Measurements from ENCODE around the gene MRPS7. TPM values are rescaled to one million over a fixed set of nuclear protein-coding genes. Genes with fewer than 3 reads are reported as not detected.

The MRPS7 gene
- total and polyA plus RNA-seq, 4 donors = 47.9 to 73.5 (median 70.7) TPM

DNA sequence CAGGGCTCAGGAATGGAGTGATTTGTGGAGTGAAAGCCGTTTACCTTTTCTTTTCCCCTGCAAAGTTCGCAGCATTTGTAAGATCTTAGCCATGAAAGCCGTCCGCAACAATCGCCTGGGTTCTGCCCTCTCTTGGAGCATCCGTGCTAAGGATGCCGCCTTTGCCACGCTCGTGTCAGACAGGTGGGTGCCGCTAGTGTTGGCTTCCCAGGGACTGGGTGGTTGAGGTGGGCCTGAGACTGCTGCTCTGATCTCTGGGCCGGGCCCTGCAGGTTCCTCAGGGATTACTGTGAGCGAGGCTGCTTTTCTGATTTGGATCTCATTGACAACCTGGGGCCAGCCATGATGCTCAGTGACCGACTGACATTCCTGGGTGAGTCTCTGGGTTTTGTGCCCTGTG is 28.9 kb upstream of the MRPS7 start:
- Histone ChIP-seq H3K36me3 (ENCODE audit: control insufficient read depth, insufficient read depth, low read length) (peaks cover 77% of the 10 kb centered on the region), H3K27ac (ENCODE audit: low read depth, low read length) (no peak overlapping the region), H3K4me1 (ENCODE audit: control insufficient read depth, insufficient read depth, low read length) (peaks cover 2% of the 10 kb centered on the region), H3K9me3 (ENCODE audit: control insufficient read depth, insufficient read depth, low read length) (no peaks in the 10 kb centered on the region), H3K4me3 (ENCODE audit: low read depth, low read length) (no peak overlapping the region), H3K27me3 (ENCODE audit: control insufficient read depth, insufficient read depth, low read length) (no peaks in the 10 kb centered on the region)
- 96% methylated on average over 10 of the region's 13 CpGs for WGBS (ENCODE audit: insufficient coverage)
- no peak for DNase-seq (ENCODE audit: low read depth in 4 of 6, low spot score in 6 of 6)

DNA sequence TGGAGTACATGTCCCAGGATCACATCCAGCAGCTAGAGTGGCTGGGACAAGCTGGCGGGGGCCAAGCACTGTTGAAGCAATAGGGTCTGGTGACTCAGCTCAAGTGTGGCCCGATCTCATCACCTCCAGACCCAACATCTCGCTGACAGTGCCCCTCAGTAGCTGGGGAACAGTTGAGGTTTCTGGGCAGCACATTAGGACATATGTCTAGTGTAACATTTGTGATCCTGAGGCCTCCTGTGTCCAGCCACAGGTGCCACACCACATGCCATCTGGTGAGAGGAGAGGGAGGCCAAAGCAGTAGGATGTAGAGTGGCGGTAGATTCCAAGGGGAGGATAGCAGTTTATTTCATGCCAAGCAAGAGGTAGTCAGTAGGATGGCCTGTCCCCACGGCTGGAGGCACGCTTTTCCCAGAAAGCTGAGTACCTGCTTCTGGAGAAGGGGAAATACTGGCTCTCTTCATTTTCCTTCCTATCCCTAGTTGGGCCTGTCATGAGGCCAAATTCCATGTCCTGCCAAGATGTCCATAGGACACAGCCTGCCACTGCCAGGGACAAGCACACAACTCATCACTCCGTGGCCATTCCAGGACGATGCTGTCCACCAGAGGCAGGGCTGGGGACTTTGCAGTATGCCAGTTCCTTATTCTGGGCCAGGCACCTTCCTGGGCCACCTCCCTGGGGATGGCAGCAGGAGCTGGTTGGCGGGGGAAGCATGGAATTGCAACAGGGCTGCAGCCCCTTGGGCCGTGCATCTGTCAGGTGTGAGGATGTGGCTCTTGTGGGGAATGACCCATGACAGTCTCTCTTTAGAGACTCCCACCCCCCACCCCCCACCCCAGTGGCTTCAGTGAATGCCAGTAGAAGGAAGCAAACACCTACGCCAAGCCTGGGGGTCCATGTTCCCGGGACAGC is 24.3 kb upstream of the MRPS7 start:
- WGBS (ENCODE audit: insufficient coverage) = 95% methylated on average over 9 of the region's 12 CpGs
- no peak overlapping the region for H3K27ac ChIP-seq (ENCODE audit: low read depth, low read length)
- DNase-seq (ENCODE audit: low read depth in 4 of 6, low spot score in 6 of 6) = no peak

DNA sequence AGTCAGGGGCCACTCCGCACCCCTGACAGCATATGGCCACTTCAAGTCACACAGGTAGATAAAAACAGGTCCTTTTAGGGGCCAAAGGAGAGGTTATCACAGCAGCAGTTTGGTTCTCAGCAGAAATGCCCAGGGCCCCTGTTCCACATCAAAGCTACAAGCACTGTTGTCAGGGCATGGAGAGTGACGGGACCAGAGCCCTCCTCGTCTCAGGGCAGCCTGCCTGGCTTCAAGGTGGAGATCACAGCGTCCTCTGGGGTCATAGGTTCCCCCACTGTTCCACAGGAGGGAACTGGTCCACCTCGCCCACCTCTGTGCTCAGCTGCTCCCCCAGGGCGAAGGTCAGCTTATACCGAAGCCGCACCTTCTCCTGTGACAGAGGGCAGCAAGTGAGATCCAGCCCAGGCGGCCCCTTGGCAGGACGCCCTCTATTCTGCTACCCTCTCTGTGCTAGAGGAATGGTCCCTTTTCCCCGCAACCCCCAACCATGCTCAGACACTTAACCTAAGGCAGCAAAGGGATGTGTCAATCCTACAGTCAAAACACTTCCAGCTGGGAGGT is 23.6 kb upstream of the MRPS7 start:
- no peak for DNase-seq (ENCODE audit: low read depth in 4 of 6, low spot score in 6 of 6)
- H3K36me3 ChIP-seq (ENCODE audit: control insufficient read depth, insufficient read depth, low read length) = peaks cover 85% of the 10 kb centered on the region
- no peak overlapping the region for H3K4me3 ChIP-seq (ENCODE audit: low read depth, low read length)
- no peaks in the 10 kb centered on the region for H3K9me3 ChIP-seq (ENCODE audit: control insufficient read depth, insufficient read depth, low read length)
- H3K27me3 ChIP-seq (ENCODE audit: control insufficient read depth, insufficient read depth, low read length) = no peaks in the 10 kb centered on the region
- H3K27ac ChIP-seq (ENCODE audit: low read depth, low read length) = no peak overlapping the region
- 87% methylated on average over 10 of the region's 11 CpGs for WGBS (ENCODE audit: insufficient coverage)
- H3K4me1 ChIP-seq (ENCODE audit: control insufficient read depth, insufficient read depth, low read length) = peaks cover 8% of the 10 kb centered on the region

More for the DNA sequence above, 24.3 kb upstream of the MRPS7 start:
- peaks cover 84% of the 10 kb centered on the region for H3K36me3 ChIP-seq (ENCODE audit: control insufficient read depth, insufficient read depth, low read length)
- H3K4me1 ChIP-seq (ENCODE audit: control insufficient read depth, insufficient read depth, low read length) = peaks cover 8% of the 10 kb centered on the region
- H3K4me3 ChIP-seq (ENCODE audit: low read depth, low read length) = no peak overlapping the region
- no peaks in the 10 kb centered on the region for H3K27me3 ChIP-seq (ENCODE audit: control insufficient read depth, insufficient read depth, low read length)
- H3K9me3 ChIP-seq (ENCODE audit: control insufficient read depth, insufficient read depth, low read length) = no peaks in the 10 kb centered on the region

DNA sequence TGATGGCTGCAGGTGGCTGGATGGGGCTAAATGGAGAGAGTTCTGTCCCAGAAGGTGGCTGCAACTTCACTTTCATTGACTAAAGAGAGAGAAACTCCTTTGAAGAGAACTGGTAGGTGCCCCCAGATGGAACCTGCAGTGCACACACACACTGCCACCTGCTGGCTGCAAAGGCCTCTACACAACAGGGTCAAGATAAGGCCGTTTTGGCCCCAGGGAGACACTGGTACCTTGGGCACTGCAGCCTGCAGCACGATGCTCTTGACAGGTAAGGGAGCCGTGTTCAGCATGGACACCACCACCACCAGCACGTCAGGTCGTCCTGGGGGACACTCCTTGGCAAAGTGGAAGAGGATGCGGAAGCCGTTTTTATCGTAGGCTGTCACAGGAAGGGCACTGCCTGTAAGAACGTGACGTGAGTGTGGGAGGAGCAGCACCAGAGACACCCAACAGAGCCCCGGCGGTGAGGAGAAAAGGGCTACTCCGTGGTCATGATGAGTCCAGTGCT is 22.9 kb upstream of the MRPS7 start:
- Histone ChIP-seq H3K27me3 (ENCODE audit: control insufficient read depth, insufficient read depth, low read length) (no peaks in the 10 kb centered on the region), H3K4me1 (ENCODE audit: control insufficient read depth, insufficient read depth, low read length) (peaks cover 8% of the 10 kb centered on the region), H3K9me3 (ENCODE audit: control insufficient read depth, insufficient read depth, low read length) (no peaks in the 10 kb centered on the region), H3K36me3 (ENCODE audit: control insufficient read depth, insufficient read depth, low read length) (peaks cover 86% of the 10 kb centered on the region), H3K27ac (ENCODE audit: low read depth, low read length) (no peak overlapping the region), H3K4me3 (ENCODE audit: low read depth, low read length) (no peak overlapping the region)
- DNase-seq (ENCODE audit: low read depth in 4 of 6, low spot score in 6 of 6) = peak in 3 of 6 donors; percentile 12 to 70 (median 66)
- 73% methylated on average over 12 of the region's 13 CpGs for WGBS (ENCODE audit: insufficient coverage)

DNA sequence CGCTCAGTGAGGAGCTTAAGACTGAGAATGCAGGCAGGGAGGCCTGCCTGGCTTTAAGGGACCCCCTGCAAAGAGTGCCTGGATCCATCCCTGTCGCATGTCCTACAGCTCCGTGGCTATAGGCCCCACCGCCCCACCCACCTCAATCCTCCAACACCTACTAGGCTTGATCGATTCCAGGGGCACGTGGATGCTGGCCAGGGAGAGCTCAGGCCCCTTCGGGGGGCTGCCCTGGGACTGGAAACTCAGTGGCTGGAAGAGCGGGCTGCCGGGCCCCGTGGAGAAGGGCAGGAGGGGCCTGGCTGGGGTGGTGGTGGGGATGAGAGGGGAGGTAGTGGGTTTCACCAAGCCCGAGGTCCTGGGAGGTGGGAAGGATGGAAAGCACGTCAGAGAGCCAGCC is 22.5 kb upstream of the MRPS7 start:
- Histone ChIP-seq H3K36me3 (ENCODE audit: control insufficient read depth, insufficient read depth, low read length) (peaks cover 90% of the 10 kb centered on the region), H3K27ac (ENCODE audit: low read depth, low read length) (no peak overlapping the region), H3K4me1 (ENCODE audit: control insufficient read depth, insufficient read depth, low read length) (peaks cover 8% of the 10 kb centered on the region), H3K27me3 (ENCODE audit: control insufficient read depth, insufficient read depth, low read length) (no peaks in the 10 kb centered on the region), H3K9me3 (ENCODE audit: control insufficient read depth, insufficient read depth, low read length) (no peaks in the 10 kb centered on the region), H3K4me3 (ENCODE audit: low read depth, low read length) (no peak overlapping the region)
- DNase-seq (ENCODE audit: low read depth in 4 of 6, low spot score in 6 of 6) = no peak
- WGBS (ENCODE audit: insufficient coverage) = 92% methylated on average over 6 of the region's 12 CpGs

DNA sequence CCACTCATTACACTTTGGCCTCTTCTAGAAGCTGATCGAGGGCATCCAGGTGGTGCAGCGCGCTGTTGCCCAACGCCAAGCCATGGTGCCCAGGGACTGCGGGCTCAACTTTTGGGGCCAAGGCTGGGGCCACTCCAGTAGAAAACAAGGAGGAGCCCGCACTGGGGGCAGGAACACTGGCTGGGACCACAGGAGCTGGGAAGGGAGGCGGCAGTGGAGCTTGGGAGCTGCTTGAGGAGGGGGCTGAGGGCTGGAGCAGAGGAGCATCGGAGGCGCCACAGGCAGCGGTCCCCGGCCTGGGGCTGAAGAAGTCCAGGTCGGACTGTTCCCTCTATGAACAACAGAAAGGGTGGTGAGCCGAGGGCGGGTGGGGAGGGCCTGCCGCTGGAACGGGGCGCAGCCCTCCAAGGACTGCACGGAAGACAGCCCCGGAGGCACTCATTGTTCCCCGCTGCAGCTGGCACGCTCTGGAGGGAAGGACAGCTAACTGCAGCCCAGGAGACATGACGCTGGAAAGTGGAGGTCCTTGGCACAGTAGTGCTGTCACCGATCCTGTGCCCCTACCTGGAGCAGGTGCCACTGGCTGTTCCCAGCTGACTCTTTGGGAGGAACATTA is 21.8 kb upstream of the MRPS7 start:
- no peak overlapping the region for H3K4me3 ChIP-seq (ENCODE audit: low read depth, low read length)
- no peak overlapping the region for H3K27ac ChIP-seq (ENCODE audit: low read depth, low read length)

DNA sequence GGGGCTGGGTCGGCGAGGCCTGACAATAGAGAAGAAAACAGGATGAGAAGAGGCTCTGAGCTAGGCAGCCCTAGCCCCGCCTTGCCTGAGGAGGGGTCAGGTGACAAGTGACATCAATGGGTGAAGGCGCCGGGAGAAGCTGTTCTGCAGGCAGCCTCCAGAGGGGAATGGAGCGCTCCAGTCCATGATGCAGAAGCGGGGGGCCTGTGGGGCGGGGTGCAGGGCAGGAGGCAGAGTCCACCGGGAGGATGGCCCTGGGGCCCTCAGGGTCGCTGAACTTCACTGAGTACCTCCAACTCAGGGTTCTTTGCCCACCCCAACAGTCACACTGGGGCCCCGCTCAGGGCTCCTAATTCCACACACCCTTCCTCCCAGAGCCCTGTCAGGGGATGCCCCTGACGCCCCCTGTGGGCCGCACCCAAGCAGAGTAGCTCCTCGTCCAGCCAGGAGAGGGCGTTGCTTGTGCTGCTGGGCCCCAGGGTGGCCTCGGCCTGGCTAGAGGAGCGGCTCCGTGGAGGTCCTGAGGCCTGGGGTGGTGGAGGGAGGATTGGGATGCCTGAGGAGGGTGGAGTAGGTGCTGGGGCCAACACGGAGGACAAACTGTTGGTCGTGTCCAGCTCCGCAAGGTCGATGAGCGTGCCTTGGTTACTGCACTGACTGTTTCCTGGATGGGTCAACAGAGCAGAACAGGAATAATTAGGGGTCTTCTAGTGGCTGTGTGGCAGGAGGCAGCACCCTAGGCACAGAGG is 21.1 kb upstream of the MRPS7 start:
- peaks cover 92% of the 10 kb centered on the region for H3K36me3 ChIP-seq (ENCODE audit: control insufficient read depth, insufficient read depth, low read length)
- no peak overlapping the region for H3K27ac ChIP-seq (ENCODE audit: low read depth, low read length)
- peaks cover 8% of the 10 kb centered on the region for H3K4me1 ChIP-seq (ENCODE audit: control insufficient read depth, insufficient read depth, low read length)
- no peak overlapping the region for H3K4me3 ChIP-seq (ENCODE audit: low read depth, low read length)
- peak in 1 of 6 donors; percentile 16 for DNase-seq (ENCODE audit: low read depth in 4 of 6, low spot score in 6 of 6)
- no peaks in the 10 kb centered on the region for H3K27me3 ChIP-seq (ENCODE audit: control insufficient read depth, insufficient read depth, low read length)
- 55% methylated on average over 21 of the region's 23 CpGs for WGBS (ENCODE audit: insufficient coverage)
- H3K9me3 ChIP-seq (ENCODE audit: control insufficient read depth, insufficient read depth, low read length) = no peaks in the 10 kb centered on the region

More for the DNA sequence above, 21.8 kb upstream of the MRPS7 start:
- Histone ChIP-seq H3K4me1 (ENCODE audit: control insufficient read depth, insufficient read depth, low read length) (peaks cover 8% of the 10 kb centered on the region), H3K27me3 (ENCODE audit: control insufficient read depth, insufficient read depth, low read length) (no peaks in the 10 kb centered on the region), H3K9me3 (ENCODE audit: control insufficient read depth, insufficient read depth, low read length) (no peaks in the 10 kb centered on the region), H3K36me3 (ENCODE audit: control insufficient read depth, insufficient read depth, low read length) (peaks cover 90% of the 10 kb centered on the region)
- DNase-seq (ENCODE audit: low read depth in 4 of 6, low spot score in 6 of 6) = no peak
- 83% methylated on average over 23 of the region's 23 CpGs for WGBS (ENCODE audit: insufficient coverage)

DNA sequence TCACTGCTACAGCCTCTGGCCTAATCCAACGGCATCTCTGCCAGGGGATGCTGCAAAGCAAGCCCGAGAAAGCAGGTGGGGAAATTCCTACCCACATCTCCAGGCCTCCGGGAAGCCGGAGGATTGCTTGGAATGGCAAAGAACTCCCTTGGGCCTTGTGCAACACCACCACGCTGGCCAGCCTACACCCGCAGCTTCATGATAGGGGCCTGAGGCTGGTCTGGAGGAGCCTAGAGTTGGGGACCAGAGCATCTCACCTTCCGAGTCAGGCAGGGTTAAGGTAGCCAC is 20.6 kb upstream of the MRPS7 start:
- H3K9me3 ChIP-seq (ENCODE audit: control insufficient read depth, insufficient read depth, low read length) = no peaks in the 10 kb centered on the region
- H3K36me3 ChIP-seq (ENCODE audit: control insufficient read depth, insufficient read depth, low read length) = peaks cover 93% of the 10 kb centered on the region
- no peak overlapping the region for H3K4me3 ChIP-seq (ENCODE audit: low read depth, low read length)
- 96% methylated on average over 4 of the region's 7 CpGs for WGBS (ENCODE audit: insufficient coverage)
- no peaks in the 10 kb centered on the region for H3K27me3 ChIP-seq (ENCODE audit: control insufficient read depth, insufficient read depth, low read length)
- no peak for DNase-seq (ENCODE audit: low read depth in 4 of 6, low spot score in 6 of 6)
- peaks cover 8% of the 10 kb centered on the region for H3K4me1 ChIP-seq (ENCODE audit: control insufficient read depth, insufficient read depth, low read length)
- no peak overlapping the region for H3K27ac ChIP-seq (ENCODE audit: low read depth, low read length)

DNA sequence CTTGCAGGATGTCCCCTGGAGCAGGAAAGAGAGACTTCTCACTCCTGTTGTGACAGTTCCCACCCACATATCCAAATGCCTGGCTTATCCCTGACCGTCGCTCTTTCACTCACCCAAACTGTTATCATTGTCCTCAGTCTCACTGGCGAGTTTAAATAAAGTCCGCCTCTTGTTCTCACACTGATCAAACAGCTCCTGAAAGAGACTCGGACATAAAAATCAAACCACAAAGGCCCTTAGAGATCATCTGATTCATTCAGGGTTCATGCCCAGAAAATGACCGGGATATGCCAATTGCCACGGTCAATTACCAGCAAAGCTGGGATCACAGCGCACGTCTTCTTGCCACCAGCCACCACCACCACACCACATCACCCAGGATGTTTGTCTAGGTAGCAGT is 20.2 kb upstream of the MRPS7 start:
- H3K9me3 ChIP-seq (ENCODE audit: control insufficient read depth, insufficient read depth, low read length) = no peaks in the 10 kb centered on the region
- H3K4me3 ChIP-seq (ENCODE audit: low read depth, low read length) = no peak overlapping the region
- 88% methylated on average over 8 of the region's 9 CpGs for WGBS (ENCODE audit: insufficient coverage)
- H3K36me3 ChIP-seq (ENCODE audit: control insufficient read depth, insufficient read depth, low read length) = peaks cover 97% of the 10 kb centered on the region
- no peak for DNase-seq (ENCODE audit: low read depth in 4 of 6, low spot score in 6 of 6)
- H3K27me3 ChIP-seq (ENCODE audit: control insufficient read depth, insufficient read depth, low read length) = no peaks in the 10 kb centered on the region
- peaks cover 8% of the 10 kb centered on the region for H3K4me1 ChIP-seq (ENCODE audit: control insufficient read depth, insufficient read depth, low read length)
- H3K27ac ChIP-seq (ENCODE audit: low read depth, low read length) = no peak overlapping the region

Data from spinal cord (tissue), 10 donors.